Stimulated activated naive CD8-positive, alpha-beta T cell treated with anti-CD3 and anti-CD28 coated beads, Interleukin-15, Interleukin-2, amounts not matched to agents 100 U/mL and 50 U/mL, for 24 hours (primary cell): Measurements from ENCODE around the gene CPT1B.

Experiments
- ATAC-seq: fragments of 150-1000 bp; cut with Tn5 transposase; one replicate; pipeline ENCODE4 v1.10.0; 2021
- DNase-seq: peaks from one replicate; pipeline ENCODE4 v3.0.0; 2021

Gene CPT1B

GRCh38 chr22:50585238-50585637, 7.0 kb upstream of the CPT1B start:
- ATAC-seq: no peak

GRCh38 chr22:50584106-50585096, 6.2 kb upstream of the CPT1B start:
- no peak for ATAC-seq

More at GRCh38 chr22:50585238-50585637, 7.0 kb upstream of the CPT1B start:
- no peak for DNase-seq

GRCh38 chr22:50583294-50583861, 5.2 kb upstream of the CPT1B start:
- ATAC-seq (peak; percentile 4), DNase-seq (no peak)

More at GRCh38 chr22:50584106-50585096, 6.2 kb upstream of the CPT1B start:
- no peak for DNase-seq

GRCh38 chr22:50582493-50583293, 4.5 kb upstream of the CPT1B start, which contains the start of gene CHKB:
Gene CHKB (minus strand): TSS chr22:50582849. CDS start chr22:50582781, 68 bp downstream.
- peak; percentile 99 for DNase-seq
- peak; percentile 97 for ATAC-seq

GRCh38 chr22:50581950-50582492, 3.8 kb upstream of the CPT1B start:
- ATAC-seq (no peak), DNase-seq (peak; percentile 50)

GRCh38 chr22:50581031-50581949, 3.1 kb upstream of the CPT1B start:
- DNase-seq (no peak), ATAC-seq (no peak)

GRCh38 chr22:50579752-50580151, 1.5 kb upstream of the CPT1B start:
- DNase-seq: no peak
- no peak for ATAC-seq

GRCh38 chr22:50578776-50579310, 616 bp upstream of the CPT1B start:
- DNase-seq: no peak
- no peak for ATAC-seq

GRCh38 chr22:50577697-50577986, 585 bp downstream of the CPT1B start:
- ATAC-seq (no peak), DNase-seq (no peak)

GRCh38 chr22:50576806-50577696, 1.2 kb downstream of the CPT1B start:
- DNase-seq (no peak), ATAC-seq (peak; percentile 19)

- ATAC-seq (no peak), DNase-seq (no peak)
These were observed 2.2 kb downstream of the CPT1B start for GRCh38 chr22:50576070-50576469.

GRCh38 chr22:50575426-50575941, 2.7 kb downstream of the CPT1B start:
- DNase-seq (no peak), ATAC-seq (no peak)

- ATAC-seq: no peak
These were observed 3.9 kb downstream of the CPT1B start for GRCh38 chr22:50574383-50574755.

GRCh38 chr22:50573491-50574382, 4.5 kb downstream of the CPT1B start:
- no peak for DNase-seq
- no peak for ATAC-seq

More at GRCh38 chr22:50574383-50574755, 3.9 kb downstream of the CPT1B start:
- no peak for DNase-seq

GRCh38 chr22:50572965-50573364, 5.3 kb downstream of the CPT1B start:
- no peak for ATAC-seq
- no peak for DNase-seq

GRCh38 chr22:50571264-50572175, 6.7 kb downstream of the CPT1B start:
- DNase-seq: no peak
- no peak for ATAC-seq

GRCh38 chr22:50570861-50571260, 7.4 kb downstream of the CPT1B start:
- DNase-seq (no peak), ATAC-seq (no peak)
